HG03175 (cell line): ENCODE results near the gene MCTP1.

Source experiments
- ATAC-seq: cut with Tn5 transposase; IDR thresholded peaks from one replicate; pipeline ENCODE4 v1.9.1; 2021; ENCODE audit warnings: mild to moderate bottlenecking, moderate library complexity; ENCODE audit not compliant: unreplicated experiment

MCTP1 gene

GRCh38 chr5:95130941-95131340 is 154.0 kb downstream of the MCTP1 start:
- ATAC-seq = no peak

GRCh38 chr5:95124731-95125130 is 160.2 kb downstream of the MCTP1 start:
- ATAC-seq = no peak

GRCh38 chr5:95124101-95124500 is 160.8 kb downstream of the MCTP1 start:
- ATAC-seq = no peak

GRCh38 chr5:95114902-95115301 is 170.0 kb downstream of the MCTP1 start:
- no peak for ATAC-seq

- ATAC-seq = no peak
Measured at GRCh38 chr5:95114305-95114704, 170.6 kb downstream of the MCTP1 start.

- no peak for ATAC-seq
Measured at GRCh38 chr5:95113489-95113888, 171.4 kb downstream of the MCTP1 start.

GRCh38 chr5:95111141-95111540 is 173.8 kb downstream of the MCTP1 start:
- ATAC-seq = no peak

GRCh38 chr5:95110118-95110517 is 174.8 kb downstream of the MCTP1 start:
- peak; percentile 81 for ATAC-seq

- no peak for ATAC-seq
Measured at GRCh38 chr5:95107138-95107537, 177.8 kb downstream of the MCTP1 start.

GRCh38 chr5:95105638-95106037 is 179.3 kb downstream of the MCTP1 start:
- no peak for ATAC-seq

- peak; percentile 99 for ATAC-seq
Measured at GRCh38 chr5:95102687-95103086, 182.2 kb downstream of the MCTP1 start.

- ATAC-seq = peak; percentile 32
Measured at GRCh38 chr5:95102080-95102479, 182.8 kb downstream of the MCTP1 start.

GRCh38 chr5:95100551-95100950 is 184.3 kb downstream of the MCTP1 start:
- no peak for ATAC-seq

- no peak for ATAC-seq
Measured at GRCh38 chr5:95098012-95098411, 186.9 kb downstream of the MCTP1 start.

- ATAC-seq = no peak
Measured at GRCh38 chr5:95093211-95093610, 191.7 kb downstream of the MCTP1 start.

- ATAC-seq = no peak
Measured at GRCh38 chr5:95090774-95091173, 194.1 kb downstream of the MCTP1 start.

GRCh38 chr5:95087816-95088317 is 197.0 kb downstream of the MCTP1 start:
- ATAC-seq = peak; percentile 78

GRCh38 chr5:95086927-95087815 is 197.7 kb downstream of the MCTP1 start:
- peak; percentile 53 for ATAC-seq

- no peak for ATAC-seq
Measured at GRCh38 chr5:95084757-95085156, 200.1 kb downstream of the MCTP1 start.

- no peak for ATAC-seq
Measured at GRCh38 chr5:95083606-95084005, 201.3 kb downstream of the MCTP1 start.

GRCh38 chr5:95081982-95082381 is 202.9 kb downstream of the MCTP1 start:
- peak; percentile 2 for ATAC-seq

- ATAC-seq = peak; percentile 84
Measured at GRCh38 chr5:95081500-95081960, 203.4 kb downstream of the MCTP1 start.
